ENCODE measurements around the gene FGG. TPM values are rescaled to one million over a fixed set of nuclear protein-coding genes. Genes with fewer than 3 reads are reported as not detected.
"Not testable (repeated sequence)": the region's sequence is repeated elsewhere in the genome, so short reads cannot be mapped to it uniquely, and the experiment has no call there.

The FGG gene
- total RNA-seq, 2 experiments from 2014 or later = not detected

GRCh38 chr4:154602404-154603020 is 9.9 kb downstream of the FGG start:
- Mint-ChIP-seq H3K9me3 (no peaks in the 10 kb centered on the region), H3K4me3 (no peak overlapping the region), H3K27ac (no peak overlapping the region), H3K4me1 (no peaks in the 10 kb centered on the region), H3K36me3 (no peaks in the 10 kb centered on the region), H3K27me3 (peaks cover 28% of the 10 kb centered on the region)
- DNase-seq = no peak

- H3K4me1 Mint-ChIP-seq = no peaks in the 10 kb centered on the region
Measured at GRCh38 chr4:154597798-154598774, 14.4 kb downstream of the FGG start.

GRCh38 chr4:154597281-154597680 is 15.2 kb downstream of the FGG start:
- not testable (repeated sequence) for H3K4me1 Mint-ChIP-seq, H3K4me3 Mint-ChIP-seq, H3K36me3 Mint-ChIP-seq, H3K27ac Mint-ChIP-seq, H3K9me3 Mint-ChIP-seq, DNase-seq
- H3K27me3 Mint-ChIP-seq = peaks cover 22% of the 10 kb centered on the region

More at GRCh38 chr4:154597798-154598774, 14.4 kb downstream of the FGG start:
- H3K36me3 Mint-ChIP-seq = no peaks in the 10 kb centered on the region
- H3K4me3 Mint-ChIP-seq = no peak overlapping the region
- peaks cover 28% of the 10 kb centered on the region for H3K27me3 Mint-ChIP-seq
- no peak for DNase-seq
- no peak overlapping the region for H3K27ac Mint-ChIP-seq
- H3K9me3 Mint-ChIP-seq = no peaks in the 10 kb centered on the region

GRCh38 chr4:154595807-154596206 is 16.6 kb downstream of the FGG start:
- no peaks in the 10 kb centered on the region for H3K36me3 Mint-ChIP-seq
- H3K27ac Mint-ChIP-seq = no peak overlapping the region

GRCh38 chr4:154594343-154594742 is 18.1 kb downstream of the FGG start:
- not testable (repeated sequence) for H3K9me3 Mint-ChIP-seq, DNase-seq, H3K4me1 Mint-ChIP-seq, H3K36me3 Mint-ChIP-seq, H3K27ac Mint-ChIP-seq, H3K4me3 Mint-ChIP-seq
- H3K27me3 Mint-ChIP-seq = peaks cover 16% of the 10 kb centered on the region

More at GRCh38 chr4:154595807-154596206, 16.6 kb downstream of the FGG start:
- H3K4me3 Mint-ChIP-seq = no peak overlapping the region
- no peak for DNase-seq
- H3K27me3 Mint-ChIP-seq = peaks cover 16% of the 10 kb centered on the region
- no peaks in the 10 kb centered on the region for H3K4me1 Mint-ChIP-seq
- no peaks in the 10 kb centered on the region for H3K9me3 Mint-ChIP-seq

- Mint-ChIP-seq H3K9me3 (no peaks in the 10 kb centered on the region), H3K27ac (no peak overlapping the region), H3K4me1 (no peaks in the 10 kb centered on the region), H3K4me3 (no peak overlapping the region), H3K27me3 (peaks cover 17% of the 10 kb centered on the region), H3K36me3 (no peaks in the 10 kb centered on the region)
- no peak for DNase-seq
Measured at GRCh38 chr4:154593868-154594267, 18.6 kb downstream of the FGG start.

GRCh38 chr4:154591890-154592289 is 20.6 kb downstream of the FGG start:
- no peaks in the 10 kb centered on the region for H3K4me1 Mint-ChIP-seq
- H3K4me3 Mint-ChIP-seq = no peak overlapping the region
- H3K36me3 Mint-ChIP-seq = no peaks in the 10 kb centered on the region
- peaks cover 13% of the 10 kb centered on the region for H3K27me3 Mint-ChIP-seq
- H3K9me3 Mint-ChIP-seq = no peaks in the 10 kb centered on the region
- no peak for DNase-seq
- H3K27ac Mint-ChIP-seq = no peak overlapping the region

GRCh38 chr4:154590329-154591006 is 22.0 kb downstream of the FGG start, which contains the start of gene FGA:
Gene FGA, minus strand, starts transcription at chr4:154590742. Its CDS starts 55 bp downstream, at chr4:154590687.
- Mint-ChIP-seq H3K9me3 (no peaks in the 10 kb centered on the region), H3K27ac (no peak within 1 kb of the TSS), H3K27me3 (peaks cover 17% of the 10 kb centered on the region), H3K36me3 (no peaks in the 10 kb centered on the region), H3K4me3 (no peak within 1 kb of the TSS), H3K4me1 (no peaks in the 10 kb centered on the region)
- DNase-seq = no peak

- Mint-ChIP-seq H3K27me3 (peaks cover 17% of the 10 kb centered on the region), H3K9me3 (no peaks in the 10 kb centered on the region), H3K27ac (no peak overlapping the region), H3K4me3 (no peak overlapping the region), H3K36me3 (no peaks in the 10 kb centered on the region), H3K4me1 (no peaks in the 10 kb centered on the region)
- DNase-seq = no peak
Measured at GRCh38 chr4:154589296-154590197, 22.9 kb downstream of the FGG start.

- Mint-ChIP-seq H3K27me3 (peaks cover 17% of the 10 kb centered on the region), H3K27ac (no peak overlapping the region), H3K36me3 (no peaks in the 10 kb centered on the region), H3K9me3 (no peaks in the 10 kb centered on the region), H3K4me3 (no peak overlapping the region), H3K4me1 (no peaks in the 10 kb centered on the region)
- no peak for DNase-seq
Measured at GRCh38 chr4:154588198-154588597, 24.3 kb downstream of the FGG start.

GRCh38 chr4:154586296-154587033 is 26.0 kb downstream of the FGG start:
- no peak for DNase-seq
- H3K4me1 Mint-ChIP-seq = no peaks in the 10 kb centered on the region
- no peaks in the 10 kb centered on the region for H3K9me3 Mint-ChIP-seq
- no peak overlapping the region for H3K27ac Mint-ChIP-seq
- H3K4me3 Mint-ChIP-seq = no peak overlapping the region
- no peaks in the 10 kb centered on the region for H3K36me3 Mint-ChIP-seq
- H3K27me3 Mint-ChIP-seq = peaks cover 18% of the 10 kb centered on the region

- Mint-ChIP-seq H3K4me3 (no peak overlapping the region), H3K27ac (no peak overlapping the region), H3K4me1 (no peaks in the 10 kb centered on the region), H3K36me3 (no peaks in the 10 kb centered on the region), H3K9me3 (no peaks in the 10 kb centered on the region), H3K27me3 (peaks cover 18% of the 10 kb centered on the region)
- DNase-seq = no peak
Measured at GRCh38 chr4:154585369-154586018, 27.0 kb downstream of the FGG start.

- Mint-ChIP-seq H3K4me3 (no peak overlapping the region), H3K27ac (no peak overlapping the region), H3K36me3 (no peaks in the 10 kb centered on the region), H3K9me3 (no peaks in the 10 kb centered on the region), H3K4me1 (no peaks in the 10 kb centered on the region), H3K27me3 (peaks cover 17% of the 10 kb centered on the region)
- DNase-seq = no peak
Measured at GRCh38 chr4:154584259-154584658, 28.2 kb downstream of the FGG start.

All from activated naive CD8-positive, alpha-beta T cell treated with anti-CD3 and anti-CD28 coated beads for 36 hours (primary cell).